ENCODE results near the gene FGFR1OP2.

FGFR1OP2 gene

GRCh38 chr12:27006797-27007467, 68.7 kb downstream of the FGFR1OP2 start:
- H2AFZ ChIP-seq (ENCODE audit: low read depth): no peak overlapping the region
- no peak overlapping the region for H3K4me3 ChIP-seq (IDR thresholded peaks at IDR 0.05; ENCODE audit: insufficient read depth, low read depth, low read length)
- no peak overlapping the region for H3K27ac ChIP-seq
- peaks cover 2% of the 10 kb centered on the region for H3K4me1 ChIP-seq (ENCODE audit: low read depth, poor library complexity, severe bottlenecking)
- H3K36me3 ChIP-seq (ENCODE audit: insufficient read depth): no peaks in the 10 kb centered on the region
- H3K4me2 ChIP-seq: no peak overlapping the region
- no peaks in the 10 kb centered on the region for H4K20me1 ChIP-seq (ENCODE audit: insufficient read depth)
- H3K27me3 ChIP-seq (ENCODE audit: insufficient read depth, low read depth): no peaks in the 10 kb centered on the region
- TF ChIP-seq CTCF (conservative IDR thresholded peaks at IDR 0.05; ENCODE audit: low read depth, low read length): no peak
- H3K9ac ChIP-seq: no peak overlapping the region
- H3K79me2 ChIP-seq (ENCODE audit: insufficient read depth, low read depth): no peaks in the 10 kb centered on the region; the same call in 1 of the 2 replicates

- no peaks in the 10 kb centered on the region for H3K36me3 ChIP-seq (ENCODE audit: insufficient read depth)
- H3K4me2 ChIP-seq: no peak overlapping the region
These were observed 69.8 kb downstream of the FGFR1OP2 start for GRCh38 chr12:27008081-27008480.

DNA sequence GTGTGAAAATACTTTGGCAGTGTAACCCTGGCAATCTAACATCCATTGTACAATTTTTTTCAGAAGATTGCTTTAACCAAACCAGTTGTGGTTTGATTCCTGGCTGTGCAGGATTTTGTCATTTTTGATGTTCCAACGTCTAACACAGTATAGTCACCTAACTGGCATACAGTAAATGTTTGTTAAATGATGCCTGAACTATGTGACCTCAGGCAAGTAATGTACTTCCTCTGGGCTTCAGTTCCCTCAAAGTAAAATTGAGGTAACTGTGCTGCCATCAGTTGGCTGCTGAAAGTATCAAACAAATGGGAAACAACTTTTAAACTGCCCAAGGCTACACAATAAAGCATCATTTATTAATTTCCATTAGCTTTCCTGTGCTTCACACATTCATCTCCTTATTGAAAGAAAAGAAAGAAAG, 71.6 kb downstream of the FGFR1OP2 start:
- Histone ChIP-seq H3K9ac (no peak overlapping the region), H3K4me2 (no peak overlapping the region), H2AFZ (ENCODE audit: low read depth) (no peak overlapping the region), H3K27ac (no peak overlapping the region), H3K4me1 (ENCODE audit: low read depth, poor library complexity, severe bottlenecking) (peaks cover 19% of the 10 kb centered on the region), H3K79me2 (ENCODE audit: insufficient read depth, low read depth) (no peaks in the 10 kb centered on the region; the same call in 1 of the 2 replicates), H3K27me3 (ENCODE audit: insufficient read depth, low read depth) (no peaks in the 10 kb centered on the region), H4K20me1 (ENCODE audit: insufficient read depth) (no peaks in the 10 kb centered on the region), H3K4me3 (IDR thresholded peaks at IDR 0.05; ENCODE audit: insufficient read depth, low read depth, low read length) (no peak overlapping the region), H3K36me3 (ENCODE audit: insufficient read depth) (no peaks in the 10 kb centered on the region)
- TF ChIP-seq CTCF (conservative IDR thresholded peaks at IDR 0.05; ENCODE audit: low read depth, low read length): no peak

More at GRCh38 chr12:27008081-27008480, 69.8 kb downstream of the FGFR1OP2 start:
- no peaks in the 10 kb centered on the region for H4K20me1 ChIP-seq (ENCODE audit: insufficient read depth)
- H3K4me3 ChIP-seq (IDR thresholded peaks at IDR 0.05; ENCODE audit: insufficient read depth, low read depth, low read length): no peak overlapping the region
- TF ChIP-seq CTCF (conservative IDR thresholded peaks at IDR 0.05; ENCODE audit: low read depth, low read length): no peak
- H3K27me3 ChIP-seq (ENCODE audit: insufficient read depth, low read depth): no peaks in the 10 kb centered on the region
- no peaks in the 10 kb centered on the region; the same call in 1 of the 2 replicates for H3K79me2 ChIP-seq (ENCODE audit: insufficient read depth, low read depth)
- no peak overlapping the region for H3K9ac ChIP-seq
- peaks cover 13% of the 10 kb centered on the region for H3K4me1 ChIP-seq (ENCODE audit: low read depth, poor library complexity, severe bottlenecking)
- H3K27ac ChIP-seq: no peak overlapping the region
- no peak overlapping the region for H2AFZ ChIP-seq (ENCODE audit: low read depth)

- Histone ChIP-seq H3K79me2 (ENCODE audit: insufficient read depth, low read depth) (no peaks in the 10 kb centered on the region), H3K4me3 (IDR thresholded peaks at IDR 0.05; ENCODE audit: insufficient read depth, low read depth, low read length) (no peak overlapping the region), H3K27ac (no peak overlapping the region), H2AFZ (ENCODE audit: low read depth) (no peak overlapping the region), H4K20me1 (ENCODE audit: insufficient read depth) (no peaks in the 10 kb centered on the region), H3K9ac (no peak overlapping the region), H3K4me1 (ENCODE audit: low read depth, poor library complexity, severe bottlenecking) (peaks cover 34% of the 10 kb centered on the region), H3K36me3 (ENCODE audit: insufficient read depth) (no peaks in the 10 kb centered on the region), H3K4me2 (peak overlapping the region; percentile 3; the same call in 1 of the 2 replicates), H3K27me3 (ENCODE audit: insufficient read depth, low read depth) (no peaks in the 10 kb centered on the region)
- TF ChIP-seq CTCF (conservative IDR thresholded peaks at IDR 0.05; ENCODE audit: low read depth, low read length): no peak
These were observed 74.1 kb downstream of the FGFR1OP2 start for GRCh38 chr12:27012239-27012981.
